NCI-H146 (cell line): ENCODE results near the gene CDH4.

Experiments
- DNase-seq: peaks from one replicate; lab custom pipeline; 2025; lab: John Stamatoyannopoulos, UW

Gene CDH4

DNA sequence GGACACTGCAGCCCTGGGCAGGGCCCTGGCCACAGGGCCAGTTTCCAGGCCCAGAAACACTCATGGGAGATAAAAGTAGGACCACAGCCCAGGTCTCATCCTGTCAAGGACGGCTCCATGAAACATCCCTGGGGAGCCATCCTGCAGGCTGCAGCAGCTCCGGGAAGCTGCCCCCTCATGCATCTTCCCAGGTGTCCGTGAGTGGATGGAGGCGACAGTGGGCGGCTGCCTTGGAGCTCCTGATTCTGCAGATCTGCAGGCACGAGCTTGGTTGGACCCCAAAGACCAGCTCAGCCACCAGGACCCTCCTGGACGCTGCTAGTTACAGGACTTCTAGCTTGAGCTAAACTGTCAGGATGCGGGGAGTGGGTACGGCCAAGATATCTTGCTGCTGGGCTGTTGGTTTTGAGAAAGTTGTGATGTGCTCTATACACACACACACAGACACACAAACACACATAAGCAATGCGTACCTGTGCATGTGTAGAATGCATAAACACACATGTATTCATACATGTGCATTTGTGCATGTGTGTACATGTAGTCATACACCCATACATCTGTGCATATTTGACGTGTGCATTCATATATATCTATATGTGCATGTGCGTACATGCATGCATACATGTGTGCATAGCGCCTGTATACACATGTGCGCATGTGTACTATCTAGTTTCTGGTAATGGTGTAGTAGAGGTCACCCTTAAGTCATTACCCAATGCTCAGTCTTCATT is 515.9 kb downstream of the CDH4 start:
- no peak for DNase-seq

DNA sequence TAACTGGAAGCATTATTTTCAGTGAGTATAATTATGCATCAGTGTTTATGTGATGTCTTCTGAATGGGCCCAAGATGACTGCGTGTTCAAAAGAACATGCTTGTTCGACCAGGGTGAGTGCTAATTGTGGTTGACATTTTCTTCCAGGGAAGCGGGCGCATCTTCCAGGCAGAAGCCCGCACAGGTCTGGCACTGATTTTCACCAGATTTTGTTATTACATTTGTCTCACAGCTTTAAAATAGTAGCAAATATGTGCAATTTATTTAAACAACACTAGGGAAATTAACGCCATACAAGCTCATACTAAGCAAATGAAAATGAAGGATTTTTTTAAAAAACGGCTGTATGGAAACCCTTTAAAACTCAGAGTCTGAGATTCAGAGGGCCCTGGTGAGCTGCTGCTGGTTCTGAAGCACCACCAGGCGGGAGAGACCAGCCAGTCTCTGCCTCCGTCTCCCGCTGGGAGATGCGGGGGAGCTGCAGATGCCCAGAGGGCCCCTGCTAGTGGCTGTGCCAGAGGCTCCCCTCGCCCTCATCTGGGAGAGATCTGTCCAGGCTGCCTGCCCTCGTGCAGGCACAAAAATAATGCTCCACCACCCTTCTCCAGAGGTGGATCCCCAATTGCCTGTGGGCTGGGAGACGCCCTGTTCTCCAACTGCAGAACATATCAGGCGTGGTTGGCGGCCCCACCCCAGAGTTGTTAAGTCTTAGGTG is 516.7 kb downstream of the CDH4 start:
- DNase-seq: no peak

DNA sequence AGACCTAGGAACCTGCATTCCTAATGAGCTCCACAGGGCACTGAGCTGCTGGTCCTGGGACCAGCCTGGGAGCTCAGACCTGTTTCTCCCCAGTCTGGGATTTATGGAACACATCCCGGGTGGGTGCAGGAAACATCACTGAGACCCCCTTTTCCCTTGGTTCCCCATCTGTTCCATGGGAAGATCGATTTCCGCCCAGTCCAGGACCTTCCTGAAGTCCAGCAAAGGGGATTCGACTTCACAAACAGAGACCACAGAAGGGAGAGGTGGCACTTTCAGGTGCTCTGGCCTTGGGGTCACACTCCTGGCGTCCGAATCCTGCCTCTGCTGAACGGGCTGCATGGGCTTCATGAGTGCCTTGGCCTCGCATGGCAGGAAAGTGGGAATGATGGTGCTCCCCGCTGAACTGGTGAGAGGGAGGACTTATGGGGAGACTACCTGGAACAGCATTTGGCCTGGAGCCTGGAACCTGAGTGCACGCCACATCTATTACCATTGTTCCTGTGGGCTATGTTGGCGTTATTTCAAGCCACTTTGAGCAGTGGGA is 517.3 kb downstream of the CDH4 start:
- no peak for DNase-seq

DNA sequence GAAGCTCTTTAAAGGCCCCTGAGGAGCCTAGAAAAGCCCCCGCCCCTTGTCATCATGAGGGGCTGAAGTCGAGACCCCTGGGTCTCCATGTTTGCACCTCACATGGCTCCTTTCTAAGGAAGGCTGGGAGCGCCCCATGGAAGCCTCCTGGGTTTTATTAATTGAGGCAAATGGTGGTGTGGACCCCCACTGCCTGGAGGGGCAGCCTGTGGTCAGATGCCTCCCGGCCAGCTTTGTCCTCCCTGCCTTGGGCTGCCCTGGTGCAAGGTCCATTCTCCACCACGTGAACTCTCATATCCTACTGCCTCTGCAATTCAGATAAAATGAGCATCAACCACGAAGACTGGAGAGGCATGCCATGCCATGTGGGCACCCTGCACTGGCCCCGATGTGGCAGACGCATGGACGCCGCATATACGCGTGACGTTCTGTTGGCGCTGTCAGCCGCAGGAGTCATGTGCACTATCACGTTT is 518.1 kb downstream of the CDH4 start:
- no peak for DNase-seq

DNA sequence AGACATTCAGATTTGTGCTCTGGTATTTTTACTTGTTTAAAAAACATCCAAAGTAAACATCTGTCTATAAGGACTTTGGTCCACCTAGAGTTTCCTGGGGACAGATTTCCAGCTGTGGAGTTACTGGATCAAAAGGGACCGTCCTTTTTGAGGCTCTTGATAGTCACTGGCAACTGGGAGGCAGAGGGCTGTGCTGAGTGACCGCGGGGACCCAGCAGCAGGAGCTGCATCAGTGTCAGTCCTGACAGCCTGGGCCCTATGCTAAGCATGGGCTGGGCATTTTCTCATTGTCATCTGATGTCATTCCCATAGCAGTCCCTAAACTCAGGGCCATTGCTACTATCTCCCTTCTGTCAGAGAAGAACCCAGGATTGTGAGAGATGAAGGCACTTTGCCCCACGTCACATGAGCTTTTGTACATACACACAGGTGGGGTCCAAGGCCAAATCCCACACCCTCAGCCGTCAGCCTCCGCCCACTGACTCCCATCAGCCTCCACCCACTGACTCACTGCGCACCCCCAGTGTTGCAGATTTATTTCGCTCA is 519.8 kb downstream of the CDH4 start:
- DNase-seq: no peak

DNA sequence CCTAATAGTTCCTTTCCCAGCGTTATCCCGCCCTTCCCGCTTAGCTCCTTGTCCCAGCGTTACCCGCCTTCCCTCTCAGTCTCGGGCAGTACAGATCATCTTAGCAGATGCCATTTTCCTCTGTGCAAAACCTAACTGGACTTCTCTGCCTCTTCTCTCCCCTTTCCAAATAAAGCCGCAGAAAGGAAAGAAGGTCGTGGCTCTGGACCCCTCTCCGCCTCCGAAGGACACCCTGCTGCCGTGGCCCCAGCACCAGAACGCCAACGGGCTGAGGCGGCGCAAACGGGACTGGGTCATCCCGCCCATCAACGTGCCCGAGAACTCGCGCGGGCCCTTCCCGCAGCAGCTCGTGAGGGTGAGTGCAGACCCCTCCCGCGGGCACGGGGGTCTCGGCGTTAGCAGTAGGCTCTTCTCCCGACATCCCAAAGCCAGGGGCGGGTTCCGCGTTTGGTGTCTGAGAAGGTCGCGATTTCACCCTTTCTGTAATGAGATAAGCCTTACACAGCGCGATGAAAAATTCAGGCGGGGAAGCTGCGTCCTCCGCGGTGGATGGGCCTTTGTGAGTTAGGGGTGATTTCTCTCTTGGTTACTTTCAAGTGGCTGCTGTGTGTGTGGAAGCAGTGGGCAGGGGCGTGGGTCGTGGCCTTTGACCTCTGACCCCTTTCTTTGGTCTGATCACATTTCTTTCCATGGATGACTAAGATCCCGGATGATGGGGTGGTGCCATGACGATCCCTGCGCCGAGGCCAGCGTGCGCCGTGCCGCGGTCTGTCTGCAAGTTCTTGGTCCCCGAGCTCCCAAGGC is 521.0 kb downstream of the CDH4 start:
- no peak for DNase-seq

DNA sequence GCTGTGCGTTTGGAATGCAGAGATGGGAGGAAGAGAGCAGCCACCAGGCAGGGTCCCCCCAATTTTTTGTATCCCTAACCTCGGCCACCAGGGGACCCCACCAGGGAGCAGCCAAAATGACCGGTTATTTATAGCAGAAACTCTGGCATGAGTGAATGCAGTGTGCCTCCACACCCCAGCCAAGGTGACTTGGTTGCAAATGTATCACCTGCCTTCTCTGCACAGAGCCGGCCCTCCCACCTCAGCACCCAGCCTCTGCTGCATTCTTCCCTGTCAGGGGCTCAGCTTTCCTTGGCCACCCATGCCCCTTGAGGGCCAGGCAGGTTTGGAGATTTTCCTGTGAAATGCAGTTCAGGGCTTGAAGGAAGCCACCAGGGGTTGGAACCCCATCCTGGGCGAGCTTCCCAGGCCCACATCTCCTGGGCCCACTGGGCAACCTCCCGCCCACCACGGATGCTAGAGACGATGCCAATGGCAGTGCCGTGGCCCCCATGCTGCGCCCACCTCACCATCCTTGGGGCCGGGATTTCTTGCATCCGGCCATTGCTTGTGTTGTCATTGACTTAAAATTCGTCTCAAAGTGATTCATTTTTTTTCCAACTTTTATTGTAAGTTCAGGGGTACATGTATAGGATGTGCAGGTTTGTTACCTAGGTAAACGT is 522.0 kb downstream of the CDH4 start:
- DNase-seq: no peak

DNA sequence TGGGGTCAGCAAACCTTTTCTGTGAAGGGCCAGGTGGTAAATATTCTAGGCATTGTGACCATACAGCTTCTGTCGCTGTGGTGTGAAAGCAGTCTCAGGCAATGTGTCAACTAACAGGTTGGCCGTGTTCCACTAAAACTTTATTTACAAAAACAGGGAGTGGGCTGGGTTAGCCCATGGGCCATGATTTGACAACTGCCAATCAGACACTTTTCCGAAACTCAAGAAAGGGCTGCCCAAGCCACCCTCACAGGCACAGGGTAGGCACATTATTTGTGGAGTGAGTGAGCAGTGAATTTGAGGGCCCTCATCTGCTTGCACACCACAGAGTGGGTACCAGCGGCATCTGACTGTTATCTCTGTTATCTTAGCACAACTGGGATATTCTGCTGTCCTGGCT is 523.4 kb downstream of the CDH4 start:
- DNase-seq: no peak

DNA sequence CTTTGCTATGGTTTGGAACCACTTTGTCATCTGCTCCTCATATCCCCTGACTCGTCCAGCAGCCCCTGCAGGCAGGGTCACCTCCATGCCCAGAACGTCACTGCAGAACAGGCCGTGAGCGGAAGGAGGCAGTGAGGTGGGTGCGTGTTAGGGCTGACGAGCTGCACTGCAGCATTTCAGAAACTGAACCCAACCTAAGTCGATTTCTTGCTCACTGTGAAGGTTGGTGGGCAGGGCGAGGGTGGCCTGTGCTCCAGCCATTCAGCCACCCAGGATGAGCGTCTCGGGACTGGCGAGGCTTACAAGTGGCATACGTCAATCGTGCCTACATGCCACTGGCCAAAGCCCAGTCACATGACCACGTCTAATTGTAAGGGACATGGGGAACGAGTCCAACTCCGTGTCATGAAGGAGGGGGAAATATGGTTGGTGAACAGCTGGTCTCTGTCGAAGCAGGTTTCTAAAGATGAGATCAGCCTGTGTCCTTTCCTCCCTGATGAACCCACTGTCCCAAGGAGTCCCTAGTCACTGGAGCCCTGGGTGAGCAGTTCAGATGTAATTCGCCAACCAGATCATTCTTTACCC is 524.5 kb downstream of the CDH4 start:
- DNase-seq: no peak

DNA sequence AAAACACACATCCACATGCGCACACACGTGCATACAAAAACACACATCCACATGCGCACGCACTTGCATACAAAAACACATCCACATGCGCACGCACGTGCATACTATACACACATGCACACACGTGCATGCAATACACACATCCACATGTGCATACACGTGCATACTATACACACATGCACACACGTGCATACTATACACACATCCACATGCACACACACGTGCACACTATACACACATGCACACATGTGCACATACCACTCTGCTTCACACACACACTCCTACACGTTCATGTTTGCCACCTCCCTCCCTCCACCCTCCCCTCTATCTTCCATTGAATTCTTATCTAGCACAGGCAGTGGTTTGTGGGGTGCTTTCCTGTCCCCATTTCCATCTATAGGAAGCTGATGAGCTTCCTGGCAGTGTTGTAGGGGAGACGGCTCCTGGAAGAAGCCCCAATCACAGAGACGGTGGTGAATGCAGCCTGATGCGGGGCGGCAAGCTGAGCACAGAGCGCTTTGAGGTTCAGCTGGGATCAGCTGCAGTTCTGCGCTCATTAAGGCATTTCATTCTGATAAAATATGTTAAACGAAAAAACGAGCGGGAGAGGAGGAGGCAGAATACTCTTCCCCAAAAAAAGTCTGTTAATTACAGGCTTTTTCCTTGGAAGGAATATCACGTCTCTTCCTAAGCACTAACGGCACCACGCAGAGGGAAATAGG is 525.9 kb downstream of the CDH4 start:
- no peak for DNase-seq

DNA sequence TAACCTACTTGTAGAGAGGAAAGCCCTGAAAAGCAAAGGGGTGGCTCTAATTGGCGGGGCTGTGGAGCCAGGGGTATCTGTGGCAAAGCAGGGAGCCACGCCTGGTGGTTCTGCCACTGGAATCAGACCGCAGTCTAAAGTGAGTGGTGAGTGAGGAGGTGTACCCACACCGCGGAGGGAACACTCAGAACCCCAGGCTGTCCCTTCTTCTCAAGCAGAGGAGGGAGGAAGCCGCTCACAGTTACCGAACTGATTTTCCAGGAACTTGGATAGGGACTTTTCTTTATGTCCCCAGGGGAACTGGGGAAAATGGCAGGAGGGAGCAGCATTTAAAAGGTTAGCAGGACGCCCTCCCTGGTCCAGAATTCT is 526.4 kb downstream of the CDH4 start:
- no peak for DNase-seq

DNA sequence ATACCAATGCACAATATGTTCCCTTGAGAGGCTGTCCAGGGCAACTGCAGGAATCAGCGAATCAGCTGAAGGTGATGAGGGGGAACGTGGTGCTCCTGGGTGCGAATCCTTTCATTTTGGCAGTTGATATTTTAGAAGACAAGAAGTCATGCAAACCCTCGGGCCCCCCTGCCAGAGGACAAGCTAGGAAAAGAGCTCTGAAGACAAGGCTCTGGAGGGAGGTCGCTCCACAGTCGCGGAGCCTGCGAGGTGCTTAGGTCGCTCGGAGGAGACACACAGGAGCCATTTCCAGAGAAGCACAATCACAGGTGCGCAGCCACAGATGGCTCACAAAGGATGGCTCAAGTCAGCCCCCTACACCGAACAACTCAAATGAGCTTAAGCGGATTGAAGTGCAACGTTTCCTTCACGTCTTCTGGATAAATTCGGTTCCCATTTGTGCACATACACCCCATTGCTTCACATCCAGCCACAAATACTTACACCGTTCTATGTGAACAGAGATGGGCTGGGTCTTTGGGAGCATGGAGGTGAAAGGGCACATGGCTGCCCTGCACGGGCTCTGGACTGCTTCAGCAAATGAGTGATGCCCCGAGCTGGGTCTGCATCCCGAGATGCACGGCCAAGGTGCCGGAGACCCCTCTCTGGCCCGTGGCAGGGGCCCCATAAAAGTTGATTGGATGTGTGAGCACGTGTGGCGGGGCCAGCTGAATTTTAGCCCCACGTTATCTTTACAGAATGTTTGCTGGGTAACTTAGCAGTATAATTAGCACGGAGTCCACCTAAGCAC is 527.3 kb downstream of the CDH4 start:
- no peak for DNase-seq

DNA sequence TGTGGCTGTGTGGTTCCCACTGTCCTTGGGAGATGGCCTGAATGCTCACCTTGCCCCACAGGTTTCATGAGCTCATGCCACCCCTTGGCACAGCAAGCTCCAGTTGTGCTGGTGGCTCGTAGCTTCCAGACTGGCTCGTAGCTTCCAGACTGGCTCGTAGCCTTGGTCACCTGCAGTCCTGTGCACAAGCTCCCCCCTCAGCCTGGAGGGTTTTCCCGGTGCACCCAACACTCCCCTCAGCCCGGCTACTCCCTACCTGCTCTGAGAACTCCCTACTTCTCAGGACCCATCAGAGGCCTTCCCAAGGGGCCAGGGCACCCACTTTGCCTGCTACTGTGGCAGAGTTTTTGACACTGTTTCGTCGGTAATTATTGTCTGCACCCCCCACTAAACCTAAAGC is 528.0 kb downstream of the CDH4 start:
- DNase-seq: no peak

DNA sequence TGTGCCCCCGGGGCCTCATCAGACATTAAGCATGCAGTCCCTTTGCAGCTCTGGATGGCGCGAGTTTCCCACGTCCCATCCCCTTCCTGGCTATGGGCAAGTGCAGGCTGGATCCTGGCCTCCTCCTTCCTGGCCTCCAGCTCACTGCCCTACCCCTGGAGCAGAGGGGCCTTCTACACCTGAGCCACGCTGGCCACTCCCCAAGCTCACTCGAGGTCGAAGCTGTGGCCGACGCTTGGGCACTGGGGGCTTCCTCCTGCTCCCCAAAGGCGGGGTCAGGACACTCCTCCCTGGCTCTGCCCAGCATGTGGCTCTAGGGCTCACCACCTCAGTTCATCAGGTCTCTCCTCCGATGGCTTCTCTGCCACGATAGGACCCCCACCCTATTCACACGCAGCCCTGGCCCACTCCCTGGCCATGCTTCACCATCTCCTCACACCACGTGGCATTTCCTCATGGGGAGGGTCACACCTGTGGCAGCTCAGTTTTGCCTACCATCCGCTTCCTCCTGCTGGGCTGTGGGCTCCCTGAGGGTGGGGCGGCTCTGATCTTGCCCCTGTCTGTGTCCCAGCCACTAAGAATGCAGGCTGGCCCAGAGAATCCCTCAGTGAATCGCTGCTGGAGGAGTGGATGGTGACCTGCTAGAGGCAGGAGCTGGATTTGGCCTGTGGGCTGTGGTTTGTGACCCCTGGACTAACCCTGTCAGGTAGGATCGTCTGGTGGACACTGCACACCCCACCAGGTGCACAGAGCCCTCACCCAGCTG is 532.9 kb downstream of the CDH4 start:
- no peak for DNase-seq

DNA sequence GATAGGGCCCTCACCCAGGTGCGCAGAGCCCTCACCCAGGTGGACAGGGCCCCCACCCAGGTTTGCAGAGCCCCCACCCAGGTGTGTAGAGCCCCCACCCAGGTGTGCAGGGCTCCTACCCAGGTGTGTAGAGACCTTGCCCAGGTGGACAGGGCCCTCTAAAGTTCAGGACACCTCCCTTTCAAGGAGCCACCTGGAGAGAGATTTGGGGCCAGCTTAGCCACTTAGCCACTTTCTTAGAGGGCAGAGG is 533.4 kb downstream of the CDH4 start:
- no peak for DNase-seq

DNA sequence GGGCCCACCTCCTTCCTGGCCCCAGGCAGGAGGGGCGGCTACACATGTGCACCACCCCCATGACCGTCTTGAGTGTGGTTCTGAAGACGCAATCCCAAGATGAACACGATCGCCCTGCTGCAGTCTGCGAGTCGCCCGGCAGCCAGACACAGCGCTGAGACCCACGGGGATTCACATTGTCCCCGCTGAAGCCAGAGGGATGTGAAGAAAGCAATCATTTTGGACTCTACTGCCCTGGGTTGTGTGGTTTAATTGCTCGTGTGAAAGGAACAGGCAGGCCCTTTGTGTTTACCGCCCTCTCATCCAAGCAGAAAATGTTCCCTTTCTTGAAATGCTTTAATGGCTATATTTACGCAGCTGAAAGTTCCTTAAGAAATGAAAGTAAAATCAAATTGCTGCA is 534.2 kb downstream of the CDH4 start:
- DNase-seq: no peak

DNA sequence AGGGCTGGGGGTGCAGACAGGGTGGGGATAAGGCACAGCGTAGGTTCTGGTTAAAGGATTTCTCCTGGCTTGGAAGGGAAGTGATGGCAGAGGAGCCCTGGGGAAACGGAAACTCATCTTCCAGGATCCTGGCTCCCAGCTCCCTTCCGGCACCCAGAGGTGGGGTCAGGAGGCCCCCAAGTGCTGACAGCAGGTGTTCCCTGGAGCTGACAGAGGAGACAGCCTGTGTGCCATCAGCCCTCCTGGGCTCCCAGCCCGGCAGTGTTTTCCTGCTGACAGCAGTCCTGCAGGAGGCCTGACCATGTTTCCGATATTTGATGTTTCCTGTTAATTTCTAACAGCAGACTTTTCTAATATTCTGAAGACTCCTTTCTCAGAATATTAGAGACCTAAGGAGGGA is 536.3 kb downstream of the CDH4 start:
- DNase-seq: no peak

DNA sequence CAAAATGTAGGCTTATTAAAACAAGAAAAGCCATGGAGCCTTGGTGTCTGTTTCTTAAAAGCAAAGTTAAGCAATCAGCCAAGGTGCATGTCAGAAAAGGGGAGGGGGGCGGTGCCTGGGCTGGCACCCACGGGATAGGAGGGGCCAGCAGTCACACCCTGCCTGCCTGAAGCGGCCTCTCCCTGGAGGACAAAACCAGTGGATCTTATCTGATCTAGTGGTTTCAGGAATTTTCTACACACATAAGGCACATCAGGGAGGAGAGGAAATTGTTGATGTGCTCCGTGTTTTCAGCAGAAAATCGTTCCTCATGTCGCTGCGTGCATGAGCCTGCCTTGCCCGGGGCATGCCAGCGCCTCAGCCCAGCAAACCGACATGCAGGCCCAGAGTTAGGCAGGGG is 537.3 kb downstream of the CDH4 start:
- no peak for DNase-seq

DNA sequence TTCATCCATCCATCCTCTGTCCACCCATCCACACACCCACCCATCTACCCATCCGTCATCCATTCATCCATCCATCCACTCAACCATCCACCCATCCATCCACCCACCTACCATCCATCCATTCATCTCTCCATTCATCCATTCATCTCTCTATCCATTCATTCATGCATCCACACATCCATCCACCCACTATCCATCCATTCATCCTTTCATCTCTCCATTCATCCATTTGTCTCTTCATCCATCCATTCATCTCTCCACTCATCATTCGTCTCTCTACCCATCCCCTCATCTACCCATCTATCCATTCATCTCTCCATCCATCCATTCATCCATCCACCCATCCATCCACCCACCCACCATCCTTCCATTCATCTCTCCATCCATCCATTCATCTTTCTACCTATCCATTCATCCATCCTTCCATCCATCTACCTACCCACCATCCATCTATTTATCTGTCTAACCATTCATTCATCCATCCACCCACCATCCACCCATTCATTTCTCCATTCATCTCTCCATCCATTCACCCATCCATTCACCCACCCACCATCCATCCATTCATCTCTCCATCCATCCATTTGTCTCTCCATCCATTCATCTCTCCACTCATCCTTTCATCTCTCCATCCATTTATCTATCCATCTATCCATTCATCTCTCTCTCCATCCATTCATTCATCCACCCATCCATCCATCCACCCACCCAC is 538.2 kb downstream of the CDH4 start:
- DNase-seq: no peak
